Left ventricle myocardium inferior (tissue), 1 donor: ENCODE measurements around the gene FABP1. TPM values are rescaled to one million over a fixed set of nuclear protein-coding genes. Genes with fewer than 3 reads are reported as not detected.

Experiments
- DNase-seq: peaks from one replicate; pipeline ENCODE4 v3.0.0-alpha.2; 2020
- H3K27ac ChIP-seq: fragments of 200-600 bp; replicated peaks from 2 replicates; pipeline ENCODE4 v1.8.0; 2021
- H3K27me3 ChIP-seq: fragments of 200-600 bp; 2 replicates; pipeline ENCODE4 v1.8.0; 2021; ENCODE audit warnings: low read depth
- H3K36me3 ChIP-seq: fragments of 200-600 bp; 2 replicates; pipeline ENCODE4 v1.8.0; 2021
- H3K4me1 ChIP-seq: fragments of 200-600 bp; 2 replicates; pipeline ENCODE4 v1.8.0; 2021
- H3K4me3 ChIP-seq: fragments of 200-600 bp; 2 replicates; pipeline ENCODE4 v1.8.0; 2021; ENCODE audit warnings: mild to moderate bottlenecking, moderate library complexity
- H3K9me3 ChIP-seq: fragments of 200-600 bp; replicated peaks from 2 replicates; pipeline ENCODE4 v1.8.0; 2021
- CTCF ChIP-seq: fragments of 200-600 bp; IDR thresholded peaks from 2 replicates; pipeline ENCODE4 v1.8.0; 2021; ENCODE audit warnings: antibody characterized with exemption, mild to moderate bottlenecking, borderline replicate concordance
- intact Hi-C: fragments of 100-400 bp; cut with micrococcal nuclease; formaldehyde crosslinking; loops from one replicate; pipeline ENCODE4 v1.11.0; 2022
- total RNA-seq: library from RNA; stranded (reverse); fragmentation: NEBNext Ultra II Directional; extraction: Animal tissue kit (Norgen Biotek cat#: 25700); gene quantifications from one replicate; pipeline ENCODE4 v1.2.1, GENCODE V29; 2021
- donor health status: DM: no; HTN: yes; CAD: no; lungs with severe emphysema.

FABP1 gene
- total RNA-seq, 1 donor from 2014 or later: not detected

DNA sequence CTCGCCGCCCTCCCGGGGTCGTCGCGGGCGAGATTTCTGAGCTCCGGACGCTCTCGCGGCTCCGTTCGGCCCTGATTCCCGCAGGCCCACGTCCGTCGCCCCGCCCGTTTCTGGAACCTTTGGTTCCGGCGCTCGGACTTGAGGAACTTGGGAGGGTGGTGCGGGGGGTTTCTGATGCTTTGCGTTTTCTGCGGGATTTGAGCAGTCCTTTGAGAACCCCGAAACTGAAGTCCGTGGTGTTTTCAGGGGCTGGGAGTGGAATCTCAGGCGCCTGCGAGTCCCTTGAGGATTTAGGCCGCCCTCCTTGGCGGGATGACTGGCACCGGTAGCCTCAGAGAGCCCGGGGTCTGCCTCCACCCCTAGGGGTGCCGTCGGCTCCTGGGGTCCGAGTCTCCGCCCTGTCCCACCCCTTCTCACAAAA is 42.6 kb upstream of the FABP1 start:
- peak overlapping the region; percentile 92 for H3K27ac ChIP-seq
- no peak for DNase-seq

DNA sequence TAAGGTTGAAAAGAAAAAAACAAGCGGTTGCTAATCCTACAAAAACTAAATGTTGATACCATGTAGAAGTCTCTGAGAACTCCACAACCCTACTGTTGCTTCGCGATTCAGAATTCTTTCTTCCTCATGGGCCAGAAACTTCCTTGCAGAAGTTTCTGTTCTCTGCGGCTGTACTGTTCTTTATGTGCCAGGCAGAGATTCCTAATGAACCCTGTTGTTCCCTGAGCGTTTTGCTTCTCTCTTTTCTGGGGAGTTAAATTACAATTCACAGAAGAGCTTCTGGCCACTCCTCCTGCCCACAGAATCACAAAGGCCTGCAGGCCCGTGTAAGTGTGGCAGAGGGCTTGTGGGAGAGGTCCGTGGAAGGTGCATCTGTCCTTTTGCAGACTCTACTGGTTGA is 40.5 kb upstream of the FABP1 start:
- peaks cover 9% of the 10 kb centered on the region for H3K9me3 ChIP-seq
- no peaks in the 10 kb centered on the region for H3K27me3 ChIP-seq
- TF ChIP-seq CTCF: no peak
- DNase-seq: no peak
- intact Hi-C loops: no loop called here
- H3K4me1 ChIP-seq: peaks cover 18% of the 10 kb centered on the region
- H3K27ac ChIP-seq: peak overlapping the region; percentile 3
- no peak overlapping the region for H3K4me3 ChIP-seq
- H3K36me3 ChIP-seq: no peaks in the 10 kb centered on the region

More for the DNA sequence above, 42.6 kb upstream of the FABP1 start:
- TF ChIP-seq CTCF: no peak
- peaks cover 21% of the 10 kb centered on the region for H3K4me1 ChIP-seq
- H3K4me3 ChIP-seq: peak overlapping the region; percentile 79
- peaks cover 3% of the 10 kb centered on the region for H3K36me3 ChIP-seq
- H3K9me3 ChIP-seq: peaks cover 9% of the 10 kb centered on the region
- no peaks in the 10 kb centered on the region for H3K27me3 ChIP-seq
- intact Hi-C loops: no loop called here

GRCh38 chr2:88167740-88168139 is 39.9 kb upstream of the FABP1 start:
- Histone ChIP-seq H3K36me3 (no peaks in the 10 kb centered on the region), H3K27ac (no peak overlapping the region), H3K4me3 (no peak overlapping the region), H3K27me3 (no peaks in the 10 kb centered on the region), H3K9me3 (peaks cover 9% of the 10 kb centered on the region), H3K4me1 (peaks cover 18% of the 10 kb centered on the region)
- TF ChIP-seq CTCF: no peak
- DNase-seq: no peak
- intact Hi-C loops: no loop called here

GRCh38 chr2:88165332-88166003 is 37.6 kb upstream of the FABP1 start:
- no peak overlapping the region for H3K4me3 ChIP-seq
- no peak for DNase-seq
- intact Hi-C loops: no loop called here
- H3K9me3 ChIP-seq: peaks cover 9% of the 10 kb centered on the region
- H3K27me3 ChIP-seq: no peaks in the 10 kb centered on the region
- no peak for TF ChIP-seq CTCF
- no peaks in the 10 kb centered on the region for H3K36me3 ChIP-seq
- peak overlapping the region; percentile 55 for H3K27ac ChIP-seq
- H3K4me1 ChIP-seq: peaks cover 6% of the 10 kb centered on the region

DNA sequence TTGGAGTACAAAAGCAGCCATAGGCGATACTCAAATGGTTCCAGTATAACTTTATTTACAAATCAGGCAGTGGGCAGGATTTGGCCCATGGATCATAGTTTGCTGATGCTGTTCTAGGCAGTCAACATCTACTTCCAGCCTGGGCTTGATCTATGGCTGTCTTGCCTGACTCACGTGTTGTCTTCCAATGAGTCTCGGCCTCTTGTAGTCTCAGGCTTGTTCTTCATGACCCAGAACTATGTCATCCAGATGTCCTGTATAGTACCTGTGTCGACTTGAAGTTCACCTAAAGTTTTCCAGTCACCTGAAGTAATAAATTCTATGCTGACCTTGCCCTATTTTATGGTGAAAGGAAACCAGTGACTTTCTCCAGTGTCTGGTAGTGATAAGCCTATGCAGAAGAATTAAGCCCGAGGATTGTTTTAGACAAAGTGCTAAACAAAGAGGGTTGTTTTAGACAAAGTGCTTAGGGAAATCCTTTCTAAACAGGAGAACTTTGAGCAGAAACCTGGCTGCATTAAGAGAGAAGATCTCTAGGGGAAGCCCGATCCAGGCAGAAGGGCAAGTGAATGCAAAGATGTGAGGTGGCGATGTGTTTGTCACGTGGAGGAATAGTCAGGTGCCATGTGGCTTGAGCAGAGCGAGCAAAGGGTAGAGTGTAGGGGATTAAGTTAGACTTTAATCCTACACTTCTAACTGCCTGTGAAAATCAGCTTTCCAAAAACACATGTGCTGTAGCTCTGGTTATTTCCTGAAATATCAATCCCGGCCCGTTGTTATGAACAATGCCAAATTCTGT is 33.8 kb upstream of the FABP1 start:
- no peaks in the 10 kb centered on the region for H3K4me1 ChIP-seq
- intact Hi-C loops: loop anchor here (5.0 kb wide), 1 partner anchor 99 kb away; no protein-coding TSS in a partner anchor
- no peak for TF ChIP-seq CTCF

More for the DNA sequence above, 33.8 kb upstream of the FABP1 start:
- H3K4me3 ChIP-seq: no peak overlapping the region
- H3K36me3 ChIP-seq: no peaks in the 10 kb centered on the region
- no peak overlapping the region for H3K27ac ChIP-seq
- H3K9me3 ChIP-seq: no peaks in the 10 kb centered on the region
- H3K27me3 ChIP-seq: no peaks in the 10 kb centered on the region
- no peak for DNase-seq
